HT1080 (cell line): Measurements from ENCODE around the gene DSG1. TPM values are rescaled to one million over a fixed set of nuclear protein-coding genes. Genes with fewer than 3 reads are reported as not detected.

ENCODE experiments used
- small RNA-seq: library from RNA; depleted of rRNA; stranded (forward); fragments of <200 nt; gene quantifications from one replicate; pipeline ENCODE3, GENCODE V24; 2014
- total RNA-seq: library from RNA; depleted of rRNA; stranded (reverse); fragments of >200 nt; shearing (Covaris generic); gene quantifications from 2 replicates; pipeline ENCODE4 v1.2.3, GENCODE V29; 2014; rRNA removed

DSG1 gene
- total RNA-seq, 1 experiment from 2014 or later, result not detected

Small RNA genes lying within 50 kb of the gene (small RNA-seq; reads per million reads assigned to genes)
- gene RF00019, result not detected
- gene RNU6-167P, result not detected

Other genes with a start within 250 kb of the DSG1 start
- 0.98 and 1.2 TPM in 2 replicates for gene DSC2, start 215.7 kb upstream of the DSG1 start, total RNA-seq
- not detected in 2 replicates for gene DSC1, start 155.3 kb upstream of the DSG1 start, total RNA-seq
- gene DSG4, start 58.6 kb downstream of the DSG1 start, total RNA-seq, result not detected in 2 replicates
- not detected in 2 replicates for gene DSG3, start 129.6 kb downstream of the DSG1 start, total RNA-seq
- gene DSG2, start 180.0 kb downstream of the DSG1 start, total RNA-seq, result 25.1 and 30.0 TPM in 2 replicates